Heart left ventricle (tissue), 16 donors: ENCODE data around the gene MAP7D1. TPM values are rescaled to one million over a fixed set of nuclear protein-coding genes. Genes with fewer than 3 reads are reported as not detected.

Source experiments
- ATAC-seq, 4 donors: fragments of 200-7000 bp; cut with Tn5 transposase; one replicate each; pipeline ENCODE4 v1.9.1; 2020 to 2022; ENCODE audit warnings: moderate library complexity in 4 of 4, mild to moderate bottlenecking in 3 of 4, moderate number of reproducible peaks in 1 of 4
- DNase-seq, 5 donors: peaks; one replicate each; pipeline ENCODE4 v3.0.0-alpha.2; 2020
- H3K27ac ChIP-seq, 12 donors: fragments of 200-600 bp; sonication (generic) in 4 of 12; one replicate each; pipeline versions ENCODE4 v1.5.0 to v1.8.0; 2016 to 2022; ENCODE audit warnings: mild to moderate bottlenecking in 2 of 12
- H3K27me3 ChIP-seq, 9 donors: fragments of 200-600 bp; sonication (generic) in 2 of 9; one replicate each; pipeline versions ENCODE4 v1.5.1 to v1.8.0; 2016 to 2022; ENCODE audit warnings: mild to moderate bottlenecking in 3 of 9
- H3K36me3 ChIP-seq, 9 donors: fragments of 200-600 bp; sonication (generic) in 2 of 9; one replicate each; pipeline versions ENCODE4 v1.5.0 to v1.8.0; 2018 to 2022; ENCODE audit warnings: mild to moderate bottlenecking in 2 of 9
- H3K4me1 ChIP-seq, 12 donors: fragments of 200-600 bp; sonication (generic) in 4 of 12; one replicate each; pipeline versions ENCODE4 v1.5.0 to v1.8.0; 2016 to 2022; ENCODE audit warnings: mild to moderate bottlenecking in 3 of 12
- H3K4me3 ChIP-seq, 12 donors: fragments of 200-600 bp; sonication (generic) in 4 of 12; one replicate each; pipeline versions ENCODE4 v1.5.0 to v1.8.0; 2017 to 2022; ENCODE audit warnings: mild to moderate bottlenecking in 9 of 12, moderate library complexity in 4 of 12
- H3K9me3 ChIP-seq, 12 donors: fragments of 200-600 bp; sonication (generic) in 4 of 12; one replicate each; pipeline versions ENCODE4 v1.5.0 to v1.8.0; 2016 to 2022; ENCODE audit warnings: mild to moderate bottlenecking in 1 of 12
- CTCF ChIP-seq, 12 donors: fragments of 200-600 bp; sonication (generic) in 4 of 12; IDR thresholded peaks; one replicate each; pipeline versions ENCODE4 v1.5.0 to v1.8.0; 2018 to 2022; ENCODE audit warnings: antibody characterized with exemption in 12 of 12, mild to moderate bottlenecking in 5 of 12
- POLR2A ChIP-seq, 2 donors: fragments of 450-650 bp; IDR thresholded peaks; one replicate each; pipeline ENCODE4 v1.6.1; 2017; ENCODE audit warnings: antibody characterized with exemption in 2 of 2, mild to moderate bottlenecking in 2 of 2, moderate library complexity in 2 of 2
- WGBS, 4 donors: extraction: QIAGEN DNeasy Blood & Tissue Kit in 2 of 4; methylation state at CpG; one replicate each; pipeline versions ENCODE4 v1.1.5 to v1.1.7; 2013 to 2018; 5-methylcytosine and 5-hydroxymethylcytosine counted together
- intact Hi-C, 10 donors: fragments of 100-400 bp; cut with DNase I; formaldehyde crosslinking; loops; one replicate each; pipeline versions ENCODE4 v1.11.1 to v1.14.2; 2022
- polyA plus RNA-seq, 2 donors: library from polyadenylated mRNA; stranded (reverse); fragments of 200-250 nt; gene quantifications; one replicate each; pipeline ENCODE4 v1.2.3, GENCODE V29; 2013
- total RNA-seq, 9 donors: library from RNA; depleted of rRNA in 2 of 9; stranded (reverse); fragments of >200 nt in 2 of 9; fragmentation: NEBNext Ultra II Directional in 3 of 9; extraction: Animal tissue kit (Norgen Biotek cat#: 25700) in 3 of 9; gene quantifications; one replicate each; pipeline versions ENCODE4 v1.1.0 to v1.2.4, GENCODE V29; 2016 to 2023
- donor health status: ischemic (EF 13 %, LVEDD 7.1; RV severe dilation, severe dysfunction).
- donor health status: healthy with polysubstance abuse.
- donor health status: DM: no; HTN: yes; CAD: no.
- donor health status: DM: no; HTN: no; CAD: no.
- donor health status: ischemic (EF 25% LVEDD 6.9; RV normal size, moderate dysfunction).
- donor health status: ischemic (EF 25% LVEDD 5.7; RV mildly dilated, moderate dysfunction).
- donor health status: healthy.
- donor health status: DM: yes; HTN: yes; CAD: no.
- donor health status: ischemic (EF 35%, LVEDD 5.7; RV mildly dilated, moderate dysfunction).
- donor health status: nonischemic (EF 11% LVEDD 7.7; RV severe dilation, severe dysfunction).
- donor health status: DM: yes; HTN: yes; CAD: no.
- donor health status: PGD.
- donor health status: ischemic (EF 29% LVEDD 5.4; RV normal size, mild dysfunction).
- donor health status: nonischemic (EF 23%, LVEDD 6.1; RV moderate dilation, normal function).

The MAP7D1 gene
- total and polyA plus RNA-seq, 11 donors = 236 to 706 (median 328) TPM

GRCh38 chr1:36175137-36176095, 19.5 kb downstream of the MAP7D1 start:
- Histone ChIP-seq H3K27ac (peak overlapping the region; percentile 74 to 100 (median 90)), H3K4me3 (peak overlapping the region in 2 of 12 donors; percentile 13 to 20), H3K9me3 (no peaks in the 10 kb centered on the region), H3K36me3 (peaks cover 0 to 100% (median 94%) of the 10 kb centered on the region in 9 donors), H3K27me3 (no peaks in the 10 kb centered on the region), H3K4me1 (peaks cover 0 to 85% (median 51%) of the 10 kb centered on the region in 12 donors)
- peak; percentile 66 to 88 (median 82) for DNase-seq
- TF ChIP-seq CTCF (IDR thresholded peaks at IDR 0.05) = no peak
- TF ChIP-seq POLR2A (IDR thresholded peaks at IDR 0.05) = peak in 1 of 2 donors; percentile 58
- 41 to 61% (median 57%) methylated on average over 5 to 11 of the region's 11 CpGs for WGBS, 4 donors
- intact Hi-C loops = loop anchor here in 1 of 10 donors (2.0 kb wide), 1 partner anchor 15 kb away; no protein-coding TSS in a partner anchor
- ATAC-seq = peak; percentile 80 to 88 (median 84)

GRCh38 chr1:36176106-36176949, 20.4 kb downstream of the MAP7D1 start:
- intact Hi-C loops = no loop called here
- peak overlapping the region; percentile 74 to 100 (median 90) for H3K27ac ChIP-seq
- peaks cover 3 to 100% (median 95%) of the 10 kb centered on the region in 9 donors for H3K36me3 ChIP-seq
- H3K4me1 ChIP-seq = peaks cover 0 to 75% (median 45%) of the 10 kb centered on the region in 12 donors
- H3K9me3 ChIP-seq = no peaks in the 10 kb centered on the region
- TF ChIP-seq CTCF (IDR thresholded peaks at IDR 0.05) = peak in 11 of 12 donors; percentile 12 to 59 (median 36)
- no peak for TF ChIP-seq POLR2A (IDR thresholded peaks at IDR 0.05)
- no peaks in the 10 kb centered on the region for H3K27me3 ChIP-seq
- DNase-seq (peak in 1 of 5 donors; percentile 57), ATAC-seq (peak in 3 of 4 donors; percentile 13 to 62 (median 52))
- peak overlapping the region in 1 of 12 donors; percentile 20 for H3K4me3 ChIP-seq
- WGBS, 4 donors = 54 to 68% (median 64%) methylated on average over 58 to 76 of the region's 76 CpGs

- Histone ChIP-seq H3K36me3 (peaks cover 3 to 96% (median 89%) of the 10 kb centered on the region in 9 donors), H3K4me1 (peaks cover 0 to 63% (median 33%) of the 10 kb centered on the region in 12 donors), H3K9me3 (no peaks in the 10 kb centered on the region), H3K27ac (peak overlapping the region; percentile 20 to 100 (median 60)), H3K4me3 (no peak overlapping the region), H3K27me3 (no peaks in the 10 kb centered on the region)
- ATAC-seq (no peak), DNase-seq (no peak)
- TF ChIP-seq CTCF (IDR thresholded peaks at IDR 0.05) (no peak), POLR2A (IDR thresholded peaks at IDR 0.05) (no peak)
- intact Hi-C loops = no loop called here
- WGBS, 4 donors = 62 to 75% (median 66%) methylated on average over 31 to 33 of the region's 33 CpGs
Measured at GRCh38 chr1:36177589-36178431, 21.9 kb downstream of the MAP7D1 start.
